Panc1 (cell line): Measurements from ENCODE around the gene NKAIN4. TPM values are rescaled to one million over a fixed set of nuclear protein-coding genes. Genes with fewer than 3 reads are reported as not detected.

Experiments used
- ATAC-seq: fragments of 200-7000 bp; cut with Tn5 transposase; 2 replicates; pipeline ENCODE4 v1.9.1; 2020; ENCODE audit warnings: mild to moderate bottlenecking, moderate library complexity
- BruUV-seq: library from RNA; stranded (reverse); fragments of 400-500 nt; replicated peaks from 2 replicates; lab custom pipeline; 2021; lab: Mats Ljungman, UMichigan
- CTCF ChIA-PET: fragments of 300-600 bp; sonication (Branson Sonifier 250); formaldehyde crosslinking; loops from one replicate; lab custom pipeline; 2022; ENCODE audit warnings: antibody characterized with exemption; lab: Charles Lee
- POLR2A ChIA-PET: fragments of 300-600 bp; sonication (Branson Sonifier 250); formaldehyde crosslinking; loops from one replicate; lab custom pipeline; 2022; ENCODE audit warnings: antibody characterized with exemption; lab: Charles Lee
- DNase-seq: peaks from one replicate; pipeline ENCODE4 v3.0.0-alpha.2; 2010; ENCODE audit warnings: low read depth, low spot score
- H3K27ac ChIP-seq: 2 replicates; pipeline ENCODE4 v1.5.1; 2011; ENCODE audit warnings: mild to moderate bottlenecking, low read length, inconsistent platforms
- H3K27me3 ChIP-seq: fragments of 200-500 bp; sonication (Bioruptor generic); 2 replicates; pipeline ENCODE4 v1.6.0; 2014; ENCODE audit warnings: low read length, inconsistent platforms; ENCODE audit not compliant: control insufficient read depth, insufficient read depth
- H3K36me3 ChIP-seq: fragments of 200-500 bp; sonication (Bioruptor generic); 2 replicates; pipeline ENCODE4 v1.5.1; 2014; ENCODE audit warnings: inconsistent platforms, mild to moderate bottlenecking, low read length, moderate library complexity; ENCODE audit not compliant: control insufficient read depth, insufficient read depth
- H3K4me1 ChIP-seq: 2 replicates; pipeline ENCODE4 v1.5.1; 2011; ENCODE audit warnings: inconsistent platforms, mild to moderate bottlenecking, low read length, moderate library complexity; ENCODE audit not compliant: control insufficient read depth, insufficient read depth
- H3K4me3 ChIP-seq, 2 experiments: 2 replicates each; pipeline ENCODE4 v1.5.1; 2011 to 2012; ENCODE audit warnings: low read depth in 2 of 2, low read length in 2 of 2, mild to moderate bottlenecking in 2 of 2, inconsistent platforms in 1 of 2, moderate library complexity in 1 of 2
- H3K9me3 ChIP-seq: fragments of 200-500 bp; sonication (Bioruptor generic); 2 replicates; pipeline ENCODE4 v1.5.1; 2014; ENCODE audit warnings: low read depth, mild to moderate bottlenecking, inconsistent platforms, low read length, moderate library complexity; ENCODE audit not compliant: control insufficient read depth, insufficient read depth
- CTCF ChIP-seq: fragments of 450-650 bp; IDR thresholded peaks from 2 replicates; pipeline ENCODE4 v1.5.1; 2017; ENCODE audit warnings: mild to moderate bottlenecking
- POLR2AphosphoS5 ChIP-seq: IDR thresholded peaks from 2 replicates; pipeline ENCODE4 v1.6.1; 2012; ENCODE audit warnings: mild to moderate bottlenecking, low read depth, low read length, moderate library complexity
- REST ChIP-seq, 2 experiments: IDR thresholded peaks; 2 replicates each; pipeline ENCODE4 v1.6.1; 2011 to 2012; ENCODE audit warnings: low read depth in 2 of 2, control low read depth in 1 of 2, low read length in 1 of 2, mild to moderate bottlenecking in 1 of 2, moderate library complexity in 1 of 2; ENCODE audit not compliant: insufficient read depth in 1 of 2
- SIN3A ChIP-seq: IDR thresholded peaks from 2 replicates; pipeline ENCODE4 v1.6.1; 2012; ENCODE audit warnings: low read depth, mild to moderate bottlenecking, low read length, moderate library complexity, borderline replicate concordance; ENCODE audit not compliant: insufficient read depth
- TCF7L2 ChIP-seq: IDR thresholded peaks from 2 replicates; pipeline ENCODE4 v1.6.1; 2011; ENCODE audit warnings: mild to moderate bottlenecking, low read depth, low read length, inconsistent platforms
- in situ Hi-C: cut with HindIII; loops from 2 replicates; pipeline ENCODE4 v1.10.0; 2016; ENCODE audit warnings: low sequenced_read_pairs, low pct_unique_long_range_greater_than_20kb
- intact Hi-C: fragments of 100-400 bp; cut with micrococcal nuclease; formaldehyde crosslinking; loops from one replicate; pipeline ENCODE4 v1.10.0; 2022; ENCODE audit not compliant: unreplicated experiment
- total RNA-seq: library from RNA; stranded (reverse); gene quantifications from one replicate; pipeline ENCODE4 v1.2.1, GENCODE V29; 2021; ENCODE audit not compliant: unreplicated experiment

Gene NKAIN4
- total RNA-seq, 1 experiment from 2014 or later = 5.5 TPM

DNA sequence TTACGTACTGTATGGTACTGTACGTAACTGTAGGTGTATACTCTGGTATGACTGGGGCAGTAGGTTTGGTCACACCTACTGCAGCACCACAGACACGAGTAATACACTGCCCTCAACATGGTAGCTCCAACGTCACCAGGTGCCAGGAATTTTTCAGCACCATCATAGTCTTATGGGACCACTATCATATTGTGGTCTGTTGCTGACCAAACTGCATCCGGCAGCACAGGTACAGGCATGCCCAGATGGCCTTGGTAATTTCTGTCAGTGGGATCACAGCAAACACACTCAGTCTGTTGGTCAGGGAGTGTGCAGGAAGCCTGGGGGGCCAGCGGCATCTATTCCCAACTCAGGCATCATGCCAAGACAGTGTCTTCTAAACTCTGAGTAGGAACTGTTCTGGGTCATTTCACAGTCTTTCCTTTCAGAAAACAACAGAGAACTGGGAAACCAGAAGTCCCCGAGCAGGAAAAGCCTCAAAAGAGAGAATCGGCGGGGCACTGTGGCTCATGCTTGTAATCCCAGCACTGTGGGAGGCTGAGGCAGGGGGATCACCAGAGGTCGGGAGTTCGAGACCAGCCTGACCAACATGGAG, 44.2 kb downstream of the NKAIN4 start:
- ChIA-PET POLR2A (no interaction called here), CTCF (no interaction called here)
- Histone ChIP-seq H3K4me1 (peaks cover 21% of the 10 kb centered on the region), H3K9me3 (no peaks in the 10 kb centered on the region), H3K27ac (no peak overlapping the region), H3K27me3 (no peaks in the 10 kb centered on the region), H3K4me3 (no peak overlapping the region), H3K36me3 (peaks cover 25% of the 10 kb centered on the region)
- no peak for ATAC-seq
- DNase-seq = no peak
- BruUV-seq = no TSS peak
- in situ Hi-C loops = no loop called here
- no peak for TF ChIP-seq POLR2AphosphoS5
- TF ChIP-seq TCF7L2 = no peak
- no peak for TF ChIP-seq SIN3A
- TF ChIP-seq REST (IDR thresholded peaks at IDR 0.05; ENCODE audit: insufficient read depth in 1 of 2, low read depth in 2 of 2, low read length in 1 of 2) = no peak
- no peak for TF ChIP-seq CTCF
- intact Hi-C loops = no loop called here

DNA sequence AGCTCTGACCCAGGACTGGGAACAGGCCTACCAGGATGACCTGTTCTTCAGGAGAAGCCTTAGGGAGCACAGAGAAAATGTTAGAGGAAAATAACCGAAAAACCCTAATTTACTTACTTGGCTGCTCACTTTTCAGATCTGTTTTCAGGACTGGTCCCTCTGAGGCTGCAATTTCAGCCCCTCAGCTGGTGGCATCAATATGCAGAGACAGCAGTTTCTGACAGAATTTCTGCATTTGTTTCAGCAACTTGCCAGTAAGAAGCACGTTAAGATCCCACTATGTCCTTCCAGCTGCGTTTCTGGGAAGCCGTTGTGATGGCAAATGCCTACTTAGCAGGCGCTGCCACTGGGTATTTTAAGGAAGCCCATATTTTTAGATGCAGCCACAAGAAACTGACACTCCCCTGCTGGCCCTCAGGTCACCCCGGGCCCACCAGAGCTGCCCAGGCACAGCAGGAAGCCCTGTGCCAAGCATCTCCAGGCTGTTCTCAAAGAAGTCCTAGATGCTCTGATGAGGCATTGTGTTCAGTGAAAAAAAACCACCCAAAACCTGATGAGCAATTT, 45.8 kb downstream of the NKAIN4 start:
- intact Hi-C loops (no loop called here), in situ Hi-C loops (no loop called here)
- ChIA-PET CTCF (no interaction called here), POLR2A (no interaction called here)
- ATAC-seq (no peak), DNase-seq (no peak)
- H3K4me3 ChIP-seq = no peak overlapping the region
- BruUV-seq = no TSS peak
- peaks cover 12% of the 10 kb centered on the region; the same call in 1 of the 2 replicates for H3K4me1 ChIP-seq
- TF ChIP-seq REST (IDR thresholded peaks at IDR 0.05; ENCODE audit: insufficient read depth in 1 of 2, low read depth in 2 of 2, low read length in 1 of 2) (no peak), POLR2AphosphoS5 (no peak), SIN3A (no peak), TCF7L2 (no peak), CTCF (no peak)
- no peaks in the 10 kb centered on the region for H3K9me3 ChIP-seq
- no peaks in the 10 kb centered on the region for H3K27me3 ChIP-seq
- peaks cover 21% of the 10 kb centered on the region; the same call in 1 of the 2 replicates for H3K36me3 ChIP-seq
- no peak overlapping the region for H3K27ac ChIP-seq
